Measurements from ENCODE around the gene TAS2R41. TPM values are rescaled to one million over a fixed set of nuclear protein-coding genes. Genes with fewer than 3 reads are reported as not detected.

The TAS2R41 gene, protein sequence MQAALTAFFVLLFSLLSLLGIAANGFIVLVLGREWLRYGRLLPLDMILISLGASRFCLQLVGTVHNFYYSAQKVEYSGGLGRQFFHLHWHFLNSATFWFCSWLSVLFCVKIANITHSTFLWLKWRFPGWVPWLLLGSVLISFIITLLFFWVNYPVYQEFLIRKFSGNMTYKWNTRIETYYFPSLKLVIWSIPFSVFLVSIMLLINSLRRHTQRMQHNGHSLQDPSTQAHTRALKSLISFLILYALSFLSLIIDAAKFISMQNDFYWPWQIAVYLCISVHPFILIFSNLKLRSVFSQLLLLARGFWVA
- not detected in 2 replicates for total RNA-seq

DNA sequence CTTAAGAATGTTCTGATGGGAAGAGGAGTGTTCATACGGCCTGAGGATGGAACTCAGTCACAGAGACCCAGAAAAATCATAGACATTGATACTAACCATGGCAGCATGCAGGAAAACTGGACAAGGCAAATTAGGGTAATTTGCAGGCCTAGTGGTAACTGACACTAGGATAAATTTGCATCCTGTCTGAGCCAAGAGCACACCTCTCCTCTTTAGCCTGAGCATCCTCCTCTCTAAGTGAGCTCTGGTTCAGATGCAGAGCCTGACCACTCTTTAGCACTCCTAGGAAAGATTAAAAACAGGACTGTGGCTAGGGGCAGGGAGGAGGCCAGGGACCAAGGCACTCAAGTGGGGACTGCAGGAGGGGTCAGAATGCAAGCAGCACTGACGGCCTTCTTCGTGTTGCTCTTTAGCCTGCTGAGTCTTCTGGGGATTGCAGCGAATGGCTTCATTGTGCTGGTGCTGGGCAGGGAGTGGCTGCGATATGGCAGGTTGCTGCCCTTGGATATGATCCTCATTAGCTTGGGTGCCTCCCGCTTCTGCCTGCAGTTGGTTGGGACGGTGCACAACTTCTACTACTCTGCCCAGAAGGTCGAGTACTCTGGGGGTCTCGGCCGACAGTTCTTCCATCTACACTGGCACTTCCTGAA lies at the start of gene TAS2R41:
TAS2R41 (plus strand) TSS at position 373 of the 650 bp plus-strand sequence; CDS start at position 373, 0 bp downstream.
- DNase-seq (ENCODE audit: low read depth in 2 of 2) = no peak

DNA sequence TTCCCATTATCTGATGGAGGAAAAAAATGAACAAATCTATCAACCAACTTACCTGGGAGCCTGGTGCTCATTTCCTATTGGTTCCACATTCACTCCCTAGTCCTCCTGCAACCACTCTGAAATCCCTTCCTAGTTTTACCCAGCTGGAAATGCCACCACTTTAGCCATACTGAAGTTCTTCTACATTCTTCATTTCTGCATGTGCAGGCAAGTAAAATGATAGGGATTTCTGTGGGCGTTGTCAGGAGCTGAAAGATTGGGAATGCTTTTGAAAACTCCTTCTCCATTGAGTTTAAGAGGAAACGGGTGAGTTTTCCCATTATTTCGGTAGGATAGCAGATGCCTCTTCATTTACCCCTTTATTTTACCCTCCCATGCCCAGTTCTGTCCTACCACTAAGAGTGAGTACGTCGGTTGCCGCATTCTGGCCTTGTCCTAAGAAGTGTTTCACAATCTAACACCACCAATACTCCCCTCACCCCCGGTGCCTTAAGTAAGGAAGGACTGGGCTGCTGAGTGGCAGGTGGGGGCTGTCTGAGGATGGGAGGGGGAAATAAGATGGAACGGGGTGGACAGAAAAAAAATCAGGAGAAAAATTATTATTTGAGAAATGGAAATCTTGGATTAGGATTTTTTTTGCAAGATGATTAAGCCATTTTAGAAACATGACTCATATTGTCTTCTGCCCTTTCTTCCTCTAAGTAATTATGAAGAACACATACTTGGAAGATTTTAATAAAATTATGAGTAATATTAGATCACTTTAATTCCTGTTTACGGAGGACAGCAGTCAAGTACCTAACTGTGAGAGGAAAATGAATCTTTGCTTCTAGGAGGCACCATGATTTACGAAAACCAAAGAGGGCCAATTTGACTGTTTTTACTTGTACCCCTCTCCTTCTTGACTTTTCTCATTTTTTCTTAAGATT lies 47.6 kb upstream of the TAS2R41 start:
- DNase-seq (ENCODE audit: low read depth in 2 of 2) = peak in 1 of 2 donors; percentile 64

DNA sequence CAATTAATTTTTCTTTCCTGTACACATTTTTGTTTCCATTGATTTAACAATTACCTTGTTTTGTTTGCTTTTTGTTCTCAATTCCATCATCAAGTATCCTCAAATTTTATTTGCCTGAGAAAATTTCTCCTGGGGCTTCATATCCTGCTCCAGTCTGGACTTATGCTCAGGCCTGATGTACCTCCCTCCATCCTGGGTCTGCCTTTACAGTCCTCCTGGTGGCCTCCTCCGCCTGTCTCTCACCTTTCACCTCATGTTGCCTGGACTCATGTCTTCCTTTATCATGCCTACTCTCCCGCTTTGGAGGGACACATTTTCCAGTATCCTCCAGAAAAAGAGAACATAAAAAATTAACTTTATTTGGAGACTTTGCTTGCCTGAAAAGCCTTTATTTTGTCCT lies 46.6 kb upstream of the TAS2R41 start:
- DNase-seq (ENCODE audit: low read depth in 2 of 2) = no peak

DNA sequence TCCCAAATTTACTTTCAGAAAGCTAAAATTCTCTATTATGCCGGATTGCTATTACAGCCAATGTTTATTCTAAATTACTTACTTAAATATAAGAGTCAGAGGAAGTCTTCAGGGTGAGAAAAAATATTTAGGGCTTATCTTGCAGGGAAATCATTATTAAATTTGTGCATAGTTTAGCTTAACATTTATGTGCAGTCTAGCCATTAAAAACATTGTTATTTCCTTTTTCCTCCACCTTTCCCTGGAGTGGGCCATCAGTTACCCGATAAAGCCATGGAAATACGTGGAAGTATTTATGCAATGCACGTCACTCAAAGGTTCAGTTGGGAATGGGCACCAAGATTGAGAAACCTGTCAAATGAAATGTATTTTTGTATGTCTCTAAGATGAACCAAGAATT lies 43.9 kb upstream of the TAS2R41 start:
- no peak for DNase-seq (ENCODE audit: low read depth in 2 of 2)

DNA sequence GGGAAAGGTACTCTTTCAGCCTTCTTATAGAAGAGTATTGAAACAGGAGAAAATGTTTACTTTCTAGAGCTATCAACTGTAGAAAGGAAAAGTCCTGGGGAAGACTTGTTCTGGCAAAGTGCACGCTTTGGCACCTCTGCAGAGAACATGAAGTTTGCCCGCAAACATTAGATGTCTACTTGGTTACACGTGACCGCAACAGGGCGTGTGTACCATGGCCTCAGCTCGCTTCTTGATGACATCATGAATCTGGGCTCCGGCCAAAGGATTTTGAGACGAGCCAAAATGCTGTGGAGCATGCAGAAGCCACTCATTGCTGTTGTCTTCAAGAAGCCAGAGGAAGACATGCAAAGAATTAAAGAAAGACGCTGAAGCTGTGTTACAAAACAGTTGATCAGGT lies 43.0 kb upstream of the TAS2R41 start:
- no peak for DNase-seq (ENCODE audit: low read depth in 2 of 2)

DNA sequence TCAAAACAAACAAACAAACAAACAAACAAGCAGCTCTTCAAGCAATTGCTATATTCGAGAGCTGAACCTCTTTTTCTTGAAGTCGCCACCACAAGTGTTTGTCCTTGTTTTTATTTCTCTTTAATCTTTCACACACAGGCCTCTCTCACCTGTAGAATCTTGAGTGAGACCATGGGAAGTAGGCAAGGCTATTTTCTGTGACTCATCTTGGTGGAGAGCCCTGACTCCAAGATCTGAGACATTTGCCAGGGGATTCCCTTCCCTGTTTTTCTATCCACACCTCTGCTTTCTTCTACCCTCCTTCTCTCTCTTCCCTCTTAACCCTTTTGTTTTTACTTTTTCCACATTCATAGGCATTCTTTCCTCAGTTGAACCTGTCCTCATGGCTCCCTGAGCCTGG lies 42.4 kb upstream of the TAS2R41 start:
- no peak for DNase-seq (ENCODE audit: low read depth in 2 of 2)

DNA sequence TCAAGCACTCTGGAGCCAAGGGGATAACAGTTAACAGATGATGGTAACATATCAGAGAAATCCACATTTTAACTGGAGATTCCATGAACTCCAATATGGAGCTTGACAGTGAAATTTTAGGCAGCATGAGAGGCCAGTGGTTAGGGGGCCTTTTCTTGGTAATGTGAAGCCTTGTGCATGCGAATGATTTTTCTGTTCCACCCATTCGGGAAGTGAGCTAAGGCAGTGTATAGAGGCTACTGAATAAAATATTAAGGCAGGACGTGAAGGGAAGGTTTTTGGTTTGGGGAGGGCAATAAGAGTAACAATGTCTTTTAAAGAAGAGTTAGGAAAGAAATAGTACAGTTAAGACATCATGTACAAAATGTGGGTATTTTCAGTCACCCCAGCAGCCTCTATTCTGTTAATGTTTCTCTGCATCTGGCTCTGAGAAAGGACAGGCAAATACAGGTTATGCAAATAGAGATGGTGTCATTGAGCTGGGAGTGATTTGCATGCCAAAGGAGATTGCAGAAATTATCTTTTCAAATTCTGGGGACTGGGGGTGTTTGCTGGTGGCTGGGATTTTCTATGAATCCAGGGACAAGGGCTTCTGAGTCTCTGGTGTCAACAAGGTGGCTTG lies 41.2 kb upstream of the TAS2R41 start:
- DNase-seq (ENCODE audit: low read depth in 2 of 2) = no peak

DNA sequence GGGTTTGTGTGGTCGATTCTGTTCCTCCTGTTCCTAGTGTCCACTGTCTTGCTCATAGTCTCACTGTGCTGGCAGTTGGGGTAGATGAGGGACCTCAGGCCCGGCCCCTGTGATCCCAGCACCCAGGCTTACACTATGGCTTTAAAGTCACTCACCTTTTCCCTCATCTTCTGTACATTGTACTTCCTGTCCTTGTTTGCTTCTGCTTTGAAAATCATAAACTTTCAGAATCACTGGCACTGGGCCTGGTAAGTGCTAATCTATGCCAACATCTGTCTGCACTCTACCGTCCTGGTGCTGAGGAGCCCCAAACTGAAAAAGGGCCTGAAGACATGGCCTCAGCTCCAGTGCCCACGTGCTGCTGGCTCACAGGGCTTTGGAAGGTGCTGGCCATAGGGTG lies 40.1 kb upstream of the TAS2R41 start:
- DNase-seq (ENCODE audit: low read depth in 2 of 2) = no peak

DNA sequence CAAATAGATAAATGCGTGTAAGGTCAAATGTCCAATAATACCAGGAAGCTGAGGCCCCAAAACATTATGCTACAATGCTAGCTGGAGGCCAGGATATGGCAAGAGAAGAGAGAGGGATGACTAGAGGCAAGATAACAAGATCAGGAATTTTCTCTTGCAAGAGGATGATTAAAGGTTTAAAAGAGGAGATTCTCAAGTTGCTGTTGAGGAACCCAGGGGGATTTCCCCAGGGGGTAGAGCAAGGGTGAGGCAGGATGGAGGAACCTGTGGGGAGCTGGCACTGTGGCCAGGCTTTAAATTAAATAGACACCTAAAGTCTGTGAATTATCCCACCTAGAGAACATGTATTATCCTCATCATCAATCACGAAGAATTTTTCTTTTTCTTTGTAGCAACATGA lies 37.8 kb upstream of the TAS2R41 start:
- DNase-seq (ENCODE audit: low read depth in 2 of 2) = no peak

DNA sequence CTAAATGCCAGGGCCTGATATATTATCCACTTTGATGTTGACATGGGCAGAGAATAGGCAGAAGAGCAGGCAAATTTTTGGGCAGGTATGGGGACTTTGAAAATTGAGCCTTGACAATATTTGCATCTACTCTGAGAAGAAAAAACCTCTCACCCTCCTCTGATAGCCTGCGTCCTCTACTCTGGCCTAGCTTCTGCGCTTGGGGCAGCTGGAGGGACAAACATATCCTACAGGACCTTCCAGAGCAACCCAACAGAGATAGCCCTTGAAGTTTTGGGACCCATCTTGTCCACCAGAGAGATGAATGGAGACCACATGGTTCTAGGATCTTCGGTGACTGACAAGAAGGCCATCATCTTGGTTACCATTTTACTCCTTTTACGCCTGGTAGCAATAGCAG lies 34.5 kb upstream of the TAS2R41 start, which contains the start of gene TAS2R60:
TAS2R60 (plus strand) TSS at position 301 of the 400 bp plus-strand sequence; CDS start at position 301, 0 bp downstream.
- DNase-seq (ENCODE audit: low read depth in 2 of 2) = no peak

DNA sequence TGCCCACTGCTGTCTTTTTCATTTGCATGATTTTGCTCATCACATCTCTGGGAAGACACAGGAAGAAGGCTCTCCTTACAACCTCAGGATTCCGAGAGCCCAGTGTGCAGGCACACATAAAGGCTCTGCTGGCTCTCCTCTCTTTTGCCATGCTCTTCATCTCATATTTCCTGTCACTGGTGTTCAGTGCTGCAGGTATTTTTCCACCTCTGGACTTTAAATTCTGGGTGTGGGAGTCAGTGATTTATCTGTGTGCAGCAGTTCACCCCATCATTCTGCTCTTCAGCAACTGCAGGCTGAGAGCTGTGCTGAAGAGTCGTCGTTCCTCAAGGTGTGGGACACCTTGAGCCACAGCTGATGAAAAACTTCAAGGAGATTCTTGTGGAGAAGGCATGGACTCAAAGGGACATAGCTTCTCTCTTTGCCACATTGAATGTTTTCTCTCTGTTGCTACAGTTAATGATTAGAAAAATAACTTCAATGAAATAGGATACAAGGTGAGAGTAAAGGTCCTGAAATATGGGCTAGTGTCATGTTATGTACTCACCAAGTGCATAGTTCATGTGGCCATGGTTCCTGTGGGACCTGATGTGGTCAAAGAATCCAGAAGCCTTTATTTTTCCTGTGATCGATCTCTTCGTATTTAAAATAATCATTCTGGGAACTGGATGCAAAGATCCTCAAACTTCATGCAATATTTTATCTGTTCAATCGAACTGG lies 33.5 kb upstream of the TAS2R41 start:
- DNase-seq (ENCODE audit: low read depth in 2 of 2) = no peak

DNA sequence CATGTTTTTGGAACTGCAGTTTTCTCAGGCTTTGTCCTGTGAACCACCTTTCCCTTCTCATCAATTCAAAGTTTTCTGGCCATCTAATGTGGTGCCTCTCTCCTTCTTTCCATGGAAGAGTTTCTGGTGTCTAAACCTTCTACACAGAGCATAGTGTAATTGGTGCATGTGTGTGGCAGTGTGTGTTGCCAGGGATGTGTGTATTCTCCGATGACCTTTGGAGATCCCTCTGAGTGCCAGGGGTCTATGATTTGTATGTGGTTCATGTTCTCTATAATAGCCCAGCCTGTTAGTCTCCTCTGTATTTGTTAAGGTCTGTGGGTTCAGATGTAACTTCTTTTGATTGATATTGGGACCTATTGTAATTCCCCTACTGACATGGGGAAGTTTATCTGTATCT lies 32.9 kb upstream of the TAS2R41 start:
- DNase-seq (ENCODE audit: low read depth in 2 of 2) = no peak

DNA sequence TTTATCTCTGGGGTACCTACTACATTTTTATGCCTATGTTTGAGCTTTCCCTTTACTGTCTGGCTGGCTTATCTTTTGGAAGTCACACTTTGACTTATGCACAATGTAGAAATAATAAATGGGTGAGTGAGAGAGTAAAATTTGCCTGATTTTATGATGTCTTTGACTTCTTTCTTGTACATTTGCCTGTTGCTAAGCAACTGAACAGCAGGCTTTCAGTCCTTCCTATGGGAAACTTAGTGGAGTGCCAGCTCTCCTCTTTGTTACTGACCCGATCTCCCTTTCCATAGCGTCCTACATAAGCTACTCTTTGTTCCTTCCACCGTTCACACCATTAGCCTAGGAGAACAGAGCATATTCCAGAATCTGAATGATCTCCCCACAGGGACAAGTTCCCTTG lies 30.2 kb upstream of the TAS2R41 start:
- no peak for DNase-seq (ENCODE audit: low read depth in 2 of 2)

DNA sequence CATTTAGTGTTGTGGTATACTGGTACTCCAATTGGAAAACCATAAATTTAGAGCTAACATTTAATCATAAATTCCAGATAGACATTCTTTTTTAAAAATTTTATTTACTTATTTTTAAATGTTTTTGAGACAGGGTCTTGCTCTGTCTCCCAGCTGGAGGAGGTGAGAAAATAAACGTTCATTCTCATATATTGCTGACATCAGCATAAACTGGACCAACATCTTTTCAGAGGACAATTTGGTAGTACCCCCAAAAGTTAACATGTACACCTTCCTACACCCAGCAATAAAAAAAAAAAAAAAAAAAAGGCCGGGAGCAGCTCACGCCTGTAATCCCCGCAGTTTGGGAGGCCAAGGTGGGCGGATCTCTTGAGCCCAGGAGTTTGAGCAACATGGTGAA lies 29.2 kb upstream of the TAS2R41 start:
- no peak for DNase-seq (ENCODE audit: low read depth in 2 of 2)

DNA sequence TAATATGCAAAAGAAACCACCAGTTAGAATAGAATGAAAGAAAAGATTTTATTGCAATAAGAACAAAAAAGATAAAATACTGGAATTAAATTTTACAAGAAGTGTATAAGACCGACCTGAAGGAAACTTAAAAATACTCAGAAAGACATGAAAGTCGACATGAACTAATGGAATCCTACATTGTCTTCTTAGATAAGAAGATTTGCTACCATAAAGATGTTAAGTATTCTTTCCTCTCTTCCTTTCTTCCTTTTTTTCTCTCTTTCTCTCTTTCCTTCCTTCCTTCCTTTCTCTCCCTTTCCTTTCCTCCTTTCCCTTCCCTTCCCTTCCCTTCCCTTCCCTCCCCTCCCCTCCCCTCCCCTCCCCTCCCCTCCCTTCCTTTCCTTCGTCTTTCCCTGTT lies 27.9 kb upstream of the TAS2R41 start:
- no peak for DNase-seq (ENCODE audit: low read depth in 2 of 2)

DNA sequence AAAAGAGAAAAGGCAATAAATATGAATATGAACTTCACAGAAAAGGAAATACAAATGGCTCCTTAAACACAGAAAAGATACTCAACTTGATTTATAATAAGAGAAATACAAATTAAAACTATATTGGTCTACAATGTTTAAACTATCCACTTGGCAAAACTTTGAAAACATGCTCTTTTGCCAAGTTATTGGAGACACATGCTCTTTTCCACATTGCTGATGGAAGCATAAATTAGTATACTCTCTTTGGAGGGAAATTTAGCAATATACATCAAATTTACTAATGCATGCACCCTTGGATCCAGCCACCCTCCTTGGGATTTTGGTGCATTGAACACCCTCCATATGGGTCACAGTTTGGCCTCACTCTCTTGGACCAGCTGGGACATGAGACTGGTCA lies 26.6 kb upstream of the TAS2R41 start:
- DNase-seq (ENCODE audit: low read depth in 2 of 2) = no peak

DNA sequence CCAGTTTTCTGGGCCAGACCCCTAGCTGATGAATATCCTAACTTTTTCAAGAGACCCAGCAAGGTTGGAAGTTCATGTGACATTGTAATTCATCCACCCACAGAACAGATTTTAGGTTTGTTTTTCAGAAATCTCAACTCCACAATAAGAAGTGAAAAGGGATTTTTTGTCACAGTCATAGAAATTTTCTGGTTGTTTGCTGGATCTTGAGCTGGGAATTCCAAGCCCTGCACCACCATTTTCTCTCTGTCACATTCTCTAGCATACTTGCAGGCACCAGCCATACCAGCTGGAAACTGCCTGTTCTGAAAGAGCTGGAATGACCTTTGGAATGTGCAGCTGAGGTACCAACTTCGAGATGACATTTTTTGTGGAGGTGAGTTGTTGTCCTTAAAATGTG lies 25.9 kb upstream of the TAS2R41 start:
- DNase-seq (ENCODE audit: low read depth in 2 of 2) = no peak

DNA sequence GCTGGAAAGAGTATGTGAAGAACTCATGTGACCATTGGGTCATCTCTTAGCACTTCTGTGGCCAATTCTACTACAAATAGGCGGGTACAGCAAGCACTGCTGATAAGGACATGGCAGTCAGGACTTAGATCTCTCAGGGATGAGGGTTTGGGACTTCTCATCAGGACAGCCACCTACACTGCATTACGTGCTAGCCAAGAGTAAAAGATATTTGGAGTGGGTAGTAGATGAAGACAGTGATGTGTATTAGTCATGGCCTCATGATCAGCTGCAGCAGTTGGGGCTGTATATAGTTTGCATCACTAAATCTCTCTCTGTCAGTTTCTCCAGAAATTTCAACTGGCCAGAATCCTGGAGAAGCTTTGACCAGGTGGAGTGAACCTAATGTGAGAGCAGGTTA lies 25.2 kb upstream of the TAS2R41 start:
- no peak for DNase-seq (ENCODE audit: low read depth in 2 of 2)

DNA sequence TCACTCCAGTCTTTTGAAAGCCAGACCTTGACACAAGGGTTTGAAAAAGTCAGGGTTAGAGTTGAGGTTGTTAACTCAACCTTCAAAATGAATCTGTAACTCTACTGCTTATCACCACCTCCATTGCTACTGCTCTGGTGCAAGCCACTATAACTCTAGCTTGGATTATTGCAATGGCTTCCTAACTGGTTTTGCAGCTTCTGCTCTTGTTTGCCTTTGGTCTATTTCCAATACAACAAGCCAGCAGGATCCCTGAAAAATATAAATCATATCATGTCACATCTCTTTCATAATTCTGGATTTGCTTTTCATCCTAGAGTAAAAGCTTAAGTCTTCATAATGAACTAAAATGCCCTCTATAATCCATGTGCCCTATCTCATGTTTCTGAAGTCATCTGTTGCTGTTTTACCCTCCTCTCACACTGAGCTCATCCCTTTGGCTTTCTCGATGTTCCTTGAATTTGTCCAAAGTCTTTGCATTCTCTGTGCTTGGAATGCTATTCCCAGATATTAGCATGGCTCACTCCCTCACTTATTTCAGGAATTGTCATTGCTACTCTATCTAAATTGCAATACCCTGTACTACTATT lies 23.5 kb upstream of the TAS2R41 start:
- DNase-seq (ENCODE audit: low read depth in 2 of 2) = no peak

DNA sequence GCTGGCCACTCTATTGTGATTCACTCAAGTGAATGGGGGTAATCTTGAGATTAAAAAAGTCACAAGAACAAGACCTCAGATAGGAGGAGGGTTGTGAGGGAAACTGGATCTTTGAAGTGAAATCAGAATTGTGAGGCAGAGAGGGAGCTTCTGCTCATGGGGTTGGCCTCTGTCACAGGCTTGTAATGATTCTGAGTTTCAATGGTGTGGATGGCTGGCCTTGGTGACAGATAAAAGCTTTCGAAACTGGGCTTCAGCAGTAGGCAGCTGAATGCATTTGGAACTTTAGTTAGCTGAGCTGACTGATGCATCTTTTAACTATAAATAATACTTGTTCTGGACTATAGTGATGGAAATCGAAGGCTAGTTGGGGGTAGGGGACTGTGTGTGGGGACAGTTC lies 22.2 kb upstream of the TAS2R41 start:
- DNase-seq (ENCODE audit: low read depth in 2 of 2) = no peak

DNA sequence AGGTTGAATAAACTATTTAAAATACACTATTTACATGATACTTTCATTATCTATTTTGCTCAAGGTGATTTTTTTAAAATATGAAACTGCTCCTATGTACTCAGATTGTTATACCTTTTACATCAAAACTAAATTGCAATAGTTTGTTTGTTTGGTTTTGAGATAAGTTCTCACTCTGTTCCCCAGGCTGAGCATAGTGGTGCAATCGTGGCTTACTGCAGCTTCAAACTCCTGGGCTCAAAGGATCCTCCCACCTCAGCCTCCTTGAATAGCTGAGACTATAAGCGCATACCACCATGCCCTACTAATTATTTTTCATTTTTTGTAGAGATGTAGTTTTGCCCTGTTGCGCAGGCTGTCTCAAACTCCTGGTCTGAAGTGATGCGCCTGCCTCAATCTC lies 21.7 kb upstream of the TAS2R41 start:
- DNase-seq (ENCODE audit: low read depth in 2 of 2) = no peak
